GM19397 (cell line): ENCODE measurements around the gene SNAPC4.

Source experiments
- ATAC-seq: cut with Tn5 transposase; IDR thresholded peaks from one replicate; pipeline ENCODE4 v1.9.1; 2021; ENCODE audit warnings: mild to moderate bottlenecking, moderate library complexity; ENCODE audit not compliant: unreplicated experiment

Gene SNAPC4

GRCh38 chr9:136373300-136374182, 26.4 kb downstream of the SNAPC4 start, which contains the start of gene CARD9:
Gene CARD9 (minus strand): TSS chr9:136373669. CDS start chr9:136372078, 1,591 bp downstream.
- ATAC-seq, result no peak

GRCh38 chr9:136372561-136373299, 27.2 kb downstream of the SNAPC4 start:
- ATAC-seq, result no peak

DNA sequence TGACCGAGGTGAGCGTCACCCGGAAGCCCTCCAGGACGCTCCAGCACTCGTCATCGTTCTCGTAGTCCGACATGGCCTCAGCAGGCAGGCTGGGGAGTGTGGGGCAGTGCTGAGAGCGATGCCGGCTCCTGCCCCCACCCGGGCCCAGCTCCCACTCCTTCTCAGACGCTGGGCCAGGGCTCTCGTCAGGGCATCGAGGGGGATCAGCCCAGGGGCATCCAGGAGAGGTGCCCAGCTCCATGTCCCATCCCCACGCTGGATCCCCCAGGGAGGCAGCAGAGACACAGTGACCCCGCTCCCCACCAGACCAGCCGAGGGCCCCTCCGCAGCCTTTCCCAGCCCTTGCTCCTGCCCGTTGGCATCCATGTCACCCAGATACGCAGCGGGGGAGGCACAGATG, 28.0 kb downstream of the SNAPC4 start:
- ATAC-seq, result no peak

DNA sequence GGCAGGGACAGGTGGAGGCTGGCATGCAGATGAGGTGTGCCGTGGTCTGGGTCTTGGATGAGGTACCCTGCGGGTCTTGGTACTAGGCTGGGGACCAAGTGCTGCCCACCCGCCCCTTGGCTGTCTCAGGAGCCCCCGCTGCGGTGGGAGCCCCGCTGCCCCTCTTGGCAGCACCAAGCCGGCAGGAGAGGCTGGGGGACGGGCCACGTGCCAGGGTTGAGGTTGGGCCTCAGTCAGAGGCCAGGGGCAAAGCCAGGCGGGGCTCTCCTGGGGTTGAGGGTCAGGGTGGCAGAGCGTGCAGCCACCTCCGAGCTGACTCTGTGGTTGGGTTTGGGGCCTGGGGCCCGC, 28.5 kb downstream of the SNAPC4 start:
- no peak for ATAC-seq

DNA sequence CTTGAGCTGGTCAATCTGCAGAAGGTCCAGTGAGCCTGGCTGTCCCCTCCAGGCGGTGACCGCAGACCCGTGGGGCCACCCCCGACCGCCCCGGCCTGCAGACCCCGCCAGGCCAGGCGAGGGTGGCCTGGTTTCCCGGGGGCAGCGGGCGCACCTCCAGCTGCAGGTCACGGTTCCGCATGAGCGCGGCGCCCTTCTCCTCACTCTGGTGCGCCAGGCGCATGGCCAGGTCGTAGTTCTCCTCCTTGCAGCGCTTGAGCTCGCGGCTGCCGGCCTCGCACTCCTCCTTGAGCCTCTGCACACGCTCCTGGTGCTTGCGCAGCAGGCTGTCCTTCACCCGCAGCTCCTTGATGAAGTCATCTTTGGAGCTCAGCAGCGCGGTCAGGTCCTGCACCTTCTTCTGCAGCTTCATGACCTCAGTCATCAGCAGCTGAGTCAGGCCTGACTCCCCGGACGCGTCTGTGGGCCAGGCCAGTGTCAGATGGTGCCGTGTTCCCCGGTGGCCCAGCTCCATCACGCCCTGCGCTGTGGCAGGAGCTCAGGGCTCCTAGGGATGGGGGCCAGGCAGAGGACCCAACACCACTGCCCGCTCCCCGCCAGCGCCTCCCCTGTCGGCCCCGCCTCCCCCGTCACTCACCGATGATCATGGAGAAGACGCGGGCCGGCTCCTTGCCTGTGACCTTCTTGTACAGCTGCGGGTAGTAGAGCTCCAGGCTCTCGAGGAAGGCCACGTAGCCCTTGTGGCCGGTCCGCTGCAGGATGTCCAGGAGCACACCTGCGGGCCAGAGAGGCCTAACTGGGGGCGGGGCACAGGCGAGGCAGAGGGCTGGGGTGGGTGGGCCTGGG, 29.1 kb downstream of the SNAPC4 start:
- ATAC-seq, result no peak

GRCh38 chr9:136370037-136370436, 29.9 kb downstream of the SNAPC4 start:
- ATAC-seq, result no peak

GRCh38 chr9:136368190-136368589, 31.8 kb downstream of the SNAPC4 start:
- no peak for ATAC-seq

DNA sequence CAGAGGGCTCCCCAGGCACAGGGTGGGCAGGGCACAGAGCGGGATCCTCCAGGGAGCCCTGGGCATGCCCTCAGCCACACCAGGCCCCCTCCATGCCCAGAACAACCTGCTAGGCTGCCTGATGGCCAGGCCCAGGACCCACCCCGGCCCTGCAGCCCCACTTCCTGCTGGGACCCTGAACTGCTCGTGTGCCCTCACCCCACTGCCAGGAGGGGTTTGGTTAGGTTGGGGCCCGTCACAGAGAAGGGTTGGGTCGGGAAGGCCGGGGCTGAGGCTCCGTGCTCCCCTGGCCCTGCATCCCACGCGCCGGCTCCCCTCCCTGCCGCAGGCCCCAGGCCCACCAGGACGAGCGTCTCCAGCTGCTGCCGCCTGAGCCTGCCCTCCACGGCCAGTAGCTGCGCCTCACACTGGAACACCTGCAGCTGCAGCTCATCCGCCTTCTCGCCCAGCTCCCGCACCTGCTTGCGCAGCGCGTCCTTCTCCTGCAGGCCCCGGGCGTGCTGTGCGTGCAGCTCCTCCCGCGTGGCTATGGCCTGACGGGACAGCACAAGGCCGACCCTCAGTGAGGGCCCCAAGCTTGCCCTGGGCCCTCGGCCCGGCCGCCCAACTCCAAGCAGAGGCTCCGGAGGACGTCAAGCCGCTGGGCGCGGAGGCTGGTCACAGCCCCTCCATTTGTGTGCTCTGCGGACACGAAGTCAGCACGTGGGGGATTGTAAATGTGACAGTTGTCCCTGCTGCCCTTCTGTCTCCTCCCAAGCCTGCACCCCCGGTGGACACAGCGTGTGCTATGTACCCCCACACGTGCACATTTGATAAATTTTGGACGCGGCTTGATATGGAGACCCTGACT, 32.4 kb downstream of the SNAPC4 start:
- no peak for ATAC-seq

DNA sequence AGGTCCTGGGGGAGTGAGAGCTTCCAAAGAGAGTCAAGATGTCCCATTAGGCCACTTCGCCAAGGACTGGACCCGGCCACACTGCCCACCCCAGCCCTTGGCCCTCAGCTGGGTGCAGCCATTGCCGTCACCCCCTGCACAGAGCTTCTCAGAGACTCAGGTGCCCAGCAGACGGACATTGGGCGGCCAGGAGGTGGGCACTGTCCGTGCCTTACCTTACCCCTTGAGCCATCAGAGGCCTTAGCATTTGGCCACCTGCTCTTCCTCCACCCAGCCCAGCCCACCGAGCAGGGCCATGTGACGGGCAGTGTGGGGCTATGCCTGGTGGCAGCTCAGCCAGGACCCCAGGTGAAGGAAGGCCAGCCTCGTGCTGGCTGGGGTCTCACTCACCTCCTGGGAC, 33.1 kb downstream of the SNAPC4 start:
- no peak for ATAC-seq

- no peak for ATAC-seq
Observed at GRCh38 chr9:136365775-136366222, 34.2 kb downstream of the SNAPC4 start.

DNA sequence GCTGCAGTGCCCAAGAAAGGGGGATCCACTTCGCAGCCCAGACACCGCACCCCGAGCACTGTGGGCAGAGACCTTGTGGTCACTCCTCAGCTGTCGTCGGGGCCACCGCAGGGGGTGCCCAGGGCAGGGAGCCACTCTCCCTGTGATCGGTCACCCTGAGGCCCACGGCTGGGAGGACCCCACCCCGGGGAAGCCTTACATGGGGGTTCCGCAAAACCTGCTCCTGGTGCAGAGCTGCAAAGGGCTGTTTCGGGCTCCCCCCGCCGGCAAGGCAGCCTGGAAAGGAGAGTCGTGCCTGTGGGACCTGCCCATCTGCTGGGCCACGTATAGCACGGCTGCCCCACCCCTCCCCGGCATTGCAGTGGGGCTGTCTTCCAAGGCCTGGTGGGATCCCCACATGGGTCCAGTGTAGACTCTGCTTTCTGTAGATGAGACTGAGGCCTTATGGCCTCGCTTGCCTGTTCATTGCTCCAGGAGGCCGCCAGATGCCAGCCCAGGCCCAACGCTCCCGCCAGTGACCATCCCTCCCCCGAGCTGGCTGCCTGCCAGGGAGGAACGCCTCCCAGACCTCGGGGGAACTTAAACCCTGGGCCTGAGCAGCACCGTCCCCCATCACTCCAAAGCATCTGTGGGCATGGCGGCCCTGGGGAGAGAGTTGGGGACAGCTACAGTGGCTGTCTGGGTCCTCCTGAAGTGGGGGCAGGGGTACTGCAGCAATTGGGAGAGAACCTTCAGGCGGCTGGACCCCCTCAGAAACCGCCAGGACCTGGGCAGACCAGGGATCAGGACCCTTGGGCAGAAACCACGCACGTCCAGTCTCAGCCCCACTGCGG, 34.8 kb downstream of the SNAPC4 start:
- no peak for ATAC-seq

DNA sequence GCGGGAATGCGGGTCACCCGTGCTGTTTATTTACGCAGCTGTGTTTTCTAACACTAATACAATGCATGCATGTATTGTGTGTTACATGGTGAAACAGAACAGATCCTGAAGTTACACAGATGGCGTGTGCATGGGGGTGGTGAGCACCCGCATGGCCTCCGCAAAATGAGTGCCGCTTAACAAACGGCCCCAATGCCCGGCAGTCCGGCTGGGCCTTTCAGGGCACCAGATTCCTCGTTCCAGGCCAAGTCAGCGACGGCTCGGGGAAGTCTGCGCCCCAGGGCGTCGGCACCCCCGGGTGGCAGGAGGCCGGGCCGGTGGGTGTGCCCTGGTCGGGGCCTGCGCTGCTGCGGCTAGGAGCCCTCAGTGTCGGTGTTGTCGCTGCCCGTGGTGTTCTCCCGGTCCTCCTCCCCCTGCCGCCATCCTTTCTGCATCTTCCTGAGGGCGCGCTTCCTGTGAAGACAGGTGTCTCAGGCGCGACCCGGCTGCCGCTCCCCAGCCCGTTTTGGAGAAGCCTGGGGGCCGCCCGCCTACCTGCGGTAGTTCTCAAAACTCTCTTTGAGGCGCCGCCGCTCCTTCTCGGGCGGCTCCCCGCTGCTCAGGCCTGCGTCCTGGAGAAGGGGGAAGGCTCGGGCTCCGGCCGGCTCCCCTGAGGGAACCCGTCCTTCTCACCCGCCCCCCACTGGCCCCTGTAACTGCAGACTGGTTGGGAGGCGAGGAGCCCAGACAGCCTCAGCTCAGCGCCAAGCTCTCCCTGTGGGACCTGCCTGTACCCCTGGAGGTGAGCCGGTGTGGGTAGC, 35.8 kb downstream of the SNAPC4 start:
- no peak for ATAC-seq

- peak; percentile 71 for ATAC-seq
Observed at GRCh38 chr9:136363106-136363948, 36.6 kb downstream of the SNAPC4 start, which contains the start of gene DNLZ. Gene DNLZ (minus strand): TSS chr9:136363744. CDS start chr9:136363714, 30 bp downstream.

- ATAC-seq, result no peak
Observed at GRCh38 chr9:136362450-136362784, 37.6 kb downstream of the SNAPC4 start.

- ATAC-seq, result no peak
Observed at GRCh38 chr9:136361754-136362449, 38.1 kb downstream of the SNAPC4 start.

GRCh38 chr9:136361047-136361753, 38.8 kb downstream of the SNAPC4 start:
- no peak for ATAC-seq
